H4 (cell line): ENCODE measurements around the gene CEP78. TPM values are rescaled to one million over a fixed set of nuclear protein-coding genes. Genes with fewer than 3 reads are reported as not detected.
"Not testable (repeated sequence)": the region's sequence is repeated elsewhere in the genome, so short reads cannot be mapped to it uniquely, and the experiment has no call there.

ENCODE experiments used
- DNase-seq: peaks from one replicate; pipeline ENCODE4 v3.0.0-alpha.2; 2015; ENCODE audit warnings: low spot score
- total RNA-seq: library from RNA; depleted of rRNA; stranded (reverse); fragments of >200 nt; shearing (Covaris generic); gene quantifications from 2 replicates; pipeline ENCODE4 v1.2.3, GENCODE V29; 2014

The CEP78 gene
- total RNA-seq, 1 experiment from 2014 or later = 30.9 TPM

DNA sequence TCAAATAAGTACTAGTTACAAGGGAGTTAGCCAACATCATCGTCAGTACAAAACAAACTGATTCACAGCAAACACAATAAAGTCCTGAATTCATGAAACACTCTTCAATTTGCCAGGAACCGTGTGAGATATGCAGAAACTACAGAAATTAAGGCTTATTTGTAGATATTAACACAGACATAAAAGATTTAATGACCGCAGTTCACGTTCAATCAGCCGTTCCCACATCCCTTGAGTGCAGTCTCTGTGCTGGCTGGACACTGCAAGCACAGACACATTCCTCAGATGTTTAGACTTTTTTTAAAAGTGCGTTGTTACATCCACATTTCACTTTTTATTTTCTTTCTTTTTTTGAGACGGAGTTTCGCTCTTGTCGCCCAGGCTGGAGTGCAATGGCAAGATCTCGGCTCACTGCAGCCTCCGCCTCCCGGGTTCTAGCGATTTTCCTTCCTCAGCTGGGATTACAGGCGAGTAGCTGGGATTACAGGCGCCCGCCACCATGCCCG lies 566 bp upstream of the CEP78 start:
- DNase-seq = no peak

GRCh38 chr9:78236551-78236910 lies 656 bp downstream of the CEP78 start:
- no peak for DNase-seq

- DNase-seq = no peak
Observed at GRCh38 chr9:78238046-78239038, 2.5 kb downstream of the CEP78 start.

DNA sequence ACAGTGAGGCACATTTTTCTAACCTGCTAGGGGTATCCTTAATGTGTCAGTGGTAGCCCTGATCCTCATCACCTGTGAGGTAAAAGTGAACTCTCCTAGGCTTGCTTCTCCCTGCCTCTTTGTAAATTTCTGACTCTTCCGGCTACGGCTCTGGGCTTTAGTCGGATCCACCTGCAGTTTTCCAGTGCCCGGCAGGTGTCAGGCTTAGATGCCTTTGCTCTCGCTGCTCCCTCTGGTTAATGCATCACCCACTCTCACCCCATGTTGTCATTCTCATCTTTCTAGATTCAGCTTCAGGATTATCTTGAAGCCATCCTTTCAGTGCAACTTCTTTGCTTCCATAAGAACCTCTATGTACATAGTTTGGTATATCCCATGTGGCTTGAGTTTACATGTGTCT lies 3.6 kb downstream of the CEP78 start:
- DNase-seq = no peak

DNA sequence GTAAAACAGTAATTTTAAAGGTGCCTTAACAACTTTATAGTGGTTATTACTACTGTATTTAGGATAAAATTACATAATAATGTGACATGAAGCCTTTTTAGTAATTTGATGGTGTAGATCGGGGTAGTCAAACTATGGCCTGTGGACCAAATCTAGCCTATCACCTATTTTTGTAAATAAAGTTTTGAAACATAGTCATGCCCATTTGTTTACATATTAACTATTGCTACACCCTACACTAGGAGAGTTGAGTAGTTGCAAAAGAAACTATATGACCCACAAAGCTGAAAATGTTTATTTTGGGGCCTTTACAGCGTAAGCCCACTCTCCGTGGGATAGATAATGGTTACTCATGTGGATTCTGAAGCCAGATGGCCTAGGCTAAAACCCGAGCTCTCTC lies 6.2 kb downstream of the CEP78 start:
- no peak for DNase-seq

DNA sequence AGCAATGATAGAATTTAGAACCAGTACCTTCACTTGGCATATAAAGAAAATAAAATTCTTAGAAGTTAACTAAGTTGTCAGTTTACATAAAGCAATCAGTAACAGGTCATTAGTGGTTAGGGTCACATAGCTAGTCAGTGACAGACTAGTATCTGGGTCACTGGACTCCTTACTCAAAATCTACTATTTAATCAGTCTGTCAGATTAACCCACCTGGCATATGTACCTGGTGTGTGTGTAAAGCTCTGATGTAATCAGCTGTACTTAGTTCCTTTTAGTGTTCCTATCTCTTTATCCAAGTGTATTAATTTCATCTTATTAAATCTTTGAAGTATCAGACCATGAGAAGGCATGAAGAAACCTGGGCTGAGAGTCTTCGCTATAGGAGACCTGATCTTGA lies 7.3 kb downstream of the CEP78 start:
- no peak for DNase-seq

GRCh38 chr9:78245401-78245800 lies 9.5 kb downstream of the CEP78 start:
- no peak for DNase-seq

DNA sequence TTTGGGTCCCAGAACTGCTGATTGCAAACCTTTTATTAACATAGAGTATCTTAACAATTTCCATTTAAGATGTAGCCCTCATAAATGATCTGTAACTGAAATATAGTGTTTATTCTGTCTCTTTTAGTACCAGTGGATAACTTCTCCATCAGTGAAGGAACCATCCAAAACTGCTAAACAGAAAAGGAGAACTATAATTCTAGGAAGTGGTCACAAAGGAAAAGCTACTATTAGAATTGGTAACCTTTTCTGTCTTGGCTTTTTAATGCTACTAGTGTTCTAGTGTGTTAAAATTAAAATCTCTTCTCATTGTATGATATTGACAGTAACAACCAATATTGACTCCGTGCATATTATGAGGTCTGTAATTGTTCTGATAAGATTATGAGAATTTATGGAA lies 12.8 kb downstream of the CEP78 start:
- DNase-seq = no peak

DNA sequence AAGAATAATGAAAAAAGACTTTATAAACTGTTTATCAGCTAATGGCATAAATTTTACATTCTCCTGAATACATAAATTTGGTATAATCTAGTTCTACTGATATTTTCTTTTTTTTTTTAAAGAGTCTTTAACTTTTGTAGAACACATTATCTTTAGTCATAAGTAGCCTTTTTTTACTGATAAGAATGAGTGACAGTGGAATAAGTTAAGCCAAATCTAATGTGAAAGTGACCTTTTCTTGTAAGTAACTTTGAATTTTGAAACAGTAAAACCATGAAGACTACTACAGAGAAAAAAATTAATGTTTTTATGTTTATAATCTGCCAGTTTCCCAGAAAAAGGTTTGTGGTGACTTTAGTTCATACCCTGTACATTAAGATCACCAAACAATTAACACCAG lies 13.7 kb downstream of the CEP78 start:
- no peak for DNase-seq

DNA sequence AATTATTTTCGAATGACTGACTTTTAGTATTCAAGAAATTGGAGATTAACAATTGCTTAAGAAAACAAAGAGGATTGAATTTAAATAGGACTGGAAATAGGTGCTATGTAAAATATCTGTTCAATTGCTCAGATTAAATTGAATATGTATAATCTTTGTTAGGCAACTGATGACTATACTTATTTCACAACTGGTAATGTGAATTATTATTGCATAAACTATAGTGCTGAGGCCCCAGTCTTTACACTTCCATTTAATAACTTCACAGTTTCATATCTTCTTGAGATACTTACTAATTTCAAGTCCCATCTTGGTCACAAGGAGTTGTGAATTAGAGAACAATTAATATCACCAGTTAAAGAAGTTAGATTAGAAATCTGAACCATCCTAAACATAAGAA lies 16.7 kb downstream of the CEP78 start:
- no peak for DNase-seq

DNA sequence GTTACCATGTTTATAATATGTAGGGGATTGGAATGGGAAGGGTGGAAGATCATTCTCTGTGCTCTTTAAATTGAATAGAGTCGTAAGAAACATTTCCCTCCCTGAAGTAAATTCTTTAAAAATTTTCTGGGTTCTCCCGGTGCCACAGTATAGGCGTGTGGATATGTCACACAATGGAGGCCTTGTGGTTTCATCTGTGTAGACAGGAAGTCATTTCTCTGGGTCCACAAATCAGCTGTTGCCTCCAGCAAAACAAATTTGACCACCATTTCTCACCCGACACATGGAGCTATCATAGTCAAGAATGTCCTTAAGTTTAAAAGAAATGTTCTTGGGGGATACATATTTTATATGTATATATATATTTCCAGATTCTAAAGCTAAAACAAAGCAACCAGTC lies 17.4 kb downstream of the CEP78 start:
- DNase-seq = no peak

- DNase-seq = peak; percentile 9
Observed at GRCh38 chr9:78261403-78262001, 25.6 kb downstream of the CEP78 start.

GRCh38 chr9:78262655-78263054 lies 26.8 kb downstream of the CEP78 start:
- DNase-seq = no peak

DNA sequence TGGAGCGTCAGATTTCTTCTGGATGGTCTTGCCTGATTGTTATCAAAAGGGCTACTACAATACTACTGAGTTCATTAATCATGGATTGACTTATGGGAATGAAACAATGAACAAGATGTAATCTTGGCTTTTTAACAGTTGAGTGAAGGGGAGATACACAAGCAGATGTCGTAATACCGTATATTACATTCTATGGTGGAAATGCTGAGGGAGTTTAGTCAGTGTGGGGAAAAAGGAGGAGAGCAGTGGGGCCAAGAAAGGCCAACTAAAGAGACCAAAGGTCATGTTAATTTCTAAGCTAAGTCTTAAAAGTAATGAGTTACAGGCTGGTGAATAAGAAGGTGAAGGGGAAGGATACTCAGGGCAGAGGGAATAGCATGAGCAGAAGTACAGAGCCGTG lies 32.0 kb downstream of the CEP78 start:
- DNase-seq = no peak

- no peak for DNase-seq
Observed at GRCh38 chr9:78269784-78270183, 33.9 kb downstream of the CEP78 start.

DNA sequence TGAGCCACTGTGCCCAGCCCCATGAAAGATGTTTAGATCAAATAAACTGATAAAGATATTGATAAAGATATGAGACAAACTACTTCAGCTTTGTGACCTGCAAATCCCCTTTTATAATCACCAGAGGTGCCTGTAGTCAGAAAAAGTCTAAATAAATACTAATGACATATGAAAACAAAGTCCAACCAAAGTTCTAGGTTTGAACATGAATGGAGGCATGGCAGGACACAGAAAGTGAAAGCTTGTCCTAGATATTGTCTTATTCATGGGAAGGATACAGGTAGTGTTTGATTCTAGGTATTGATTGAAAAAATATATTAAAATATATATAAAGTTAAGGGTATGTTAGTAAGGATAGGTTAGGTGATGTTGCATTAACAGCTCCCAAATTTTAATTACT lies 36.4 kb downstream of the CEP78 start:
- DNase-seq = no peak

GRCh38 chr9:78273761-78274160 lies 37.9 kb downstream of the CEP78 start:
- no peak for DNase-seq

- DNase-seq = peak; percentile 60
Observed at GRCh38 chr9:78278177-78278777, 42.4 kb downstream of the CEP78 start.

DNA sequence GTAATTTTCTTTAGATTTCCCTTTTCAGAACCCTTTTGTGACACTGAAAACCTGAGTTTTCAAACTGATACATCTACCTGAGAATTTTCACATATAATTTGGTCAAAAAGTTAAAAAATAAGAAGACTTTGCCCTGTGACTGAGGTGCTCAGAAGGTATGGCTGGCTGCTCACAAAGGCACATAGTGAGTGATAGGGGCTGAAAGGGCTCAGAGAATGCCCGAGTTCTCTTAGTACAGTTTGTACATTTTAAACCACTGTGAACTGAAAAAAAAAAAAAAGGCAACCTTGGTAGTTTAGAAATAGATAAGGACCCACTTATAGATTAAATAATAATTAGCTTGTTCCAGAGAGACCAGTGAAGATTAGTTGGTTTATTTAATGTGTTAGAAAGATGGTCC lies 42.9 kb downstream of the CEP78 start:
- no peak for DNase-seq

DNA sequence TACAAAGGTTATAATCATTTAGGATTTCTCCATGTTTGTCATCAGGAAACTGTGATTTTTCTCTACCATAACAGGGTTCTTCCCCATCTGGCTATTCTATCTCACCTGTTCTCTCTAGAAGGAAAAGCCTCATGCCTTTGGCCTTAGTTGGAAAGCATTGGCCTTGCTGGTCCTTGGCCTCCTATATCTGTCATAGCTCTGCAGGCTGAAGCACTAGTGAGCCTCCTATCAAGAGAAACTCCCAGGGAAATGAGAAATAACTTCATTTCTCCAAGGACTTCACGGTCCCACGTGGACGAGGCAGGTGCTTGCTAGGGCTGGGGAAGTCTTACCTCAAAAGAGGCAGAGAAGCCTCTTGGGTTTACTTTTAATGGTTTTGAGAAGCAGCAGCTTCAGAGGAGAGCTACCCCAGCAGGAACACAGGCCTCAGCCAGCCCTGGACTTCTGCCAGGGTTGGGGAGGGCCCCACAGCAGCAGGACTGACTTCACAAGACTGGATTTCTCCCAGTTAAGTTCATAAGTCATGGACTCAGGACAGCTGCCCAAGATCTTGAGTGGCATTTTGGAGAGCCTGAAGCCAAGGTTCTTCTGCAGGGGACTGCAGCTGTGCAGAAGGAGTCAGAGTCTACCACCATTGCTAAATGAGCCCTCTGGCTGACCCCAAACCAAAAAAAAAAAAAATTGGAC lies 45.2 kb downstream of the CEP78 start:
- peak; percentile 24 for DNase-seq

DNA sequence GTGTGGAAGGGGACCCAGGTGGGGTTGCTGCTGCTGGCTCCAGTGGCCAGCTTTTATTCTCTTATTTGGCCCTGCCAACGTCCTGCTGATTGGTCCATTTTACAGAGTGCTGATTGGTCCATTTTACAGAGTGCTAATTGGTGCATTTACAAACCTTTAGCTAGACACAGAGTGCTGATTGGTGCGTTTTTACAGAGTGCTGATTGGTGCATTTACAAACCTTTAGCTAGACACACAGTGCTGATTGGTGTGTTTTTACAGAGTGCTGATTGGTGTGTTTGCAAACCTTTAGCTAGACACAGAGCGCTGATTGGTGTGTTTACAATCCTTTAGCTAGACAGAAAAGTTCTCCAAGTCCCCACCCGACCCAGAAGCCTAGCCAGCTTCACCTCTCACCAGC lies 48.3 kb downstream of the CEP78 start:
- DNase-seq = not testable (repeated sequence)

- DNase-seq = no peak
Observed at GRCh38 chr9:78286125-78286524, 50.2 kb downstream of the CEP78 start.
